K562 (cell line): ENCODE results near the gene MCCD1. TPM values are rescaled to one million over a fixed set of nuclear protein-coding genes. Genes with fewer than 3 reads are reported as not detected.
A peak's percentile ranks its signal among the peaks of the same experiment; 100 is the strongest.

Experiments
- ATF1 ChIP-seq, 2 experiments: fragments of 450-650 bp in 1 of 2; IDR thresholded peaks; 2 replicates each; pipeline ENCODE4 v1.6.1; 2016; ENCODE audit warnings: missing compliant biosample characterization in 1 of 2, missing genetic modification characterization in 1 of 2
- DPF2 ChIP-seq: fragments of 450-650 bp; IDR thresholded peaks from 2 replicates; pipeline ENCODE4 v1.6.1; 2016
- FOXA1 ChIP-seq: fragments of 450-650 bp; IDR thresholded peaks from 2 replicates; pipeline ENCODE4 v1.6.1; 2016; ENCODE audit warnings: mild to moderate bottlenecking, borderline replicate concordance
- GTF2E2 ChIP-seq: fragments of 200-800 bp; sonication (Bioruptor generic); IDR thresholded peaks from 2 replicates; pipeline ENCODE4 v1.6.1; 2016; ENCODE audit warnings: missing genetic modification characterization, missing compliant biosample characterization
- HMG20B ChIP-seq: fragments of 250-450 bp; sonication (Bioruptor Pico); IDR thresholded peaks from 2 replicates; pipeline ENCODE4 v1.5.0; 2021; ENCODE audit warnings: mild to moderate bottlenecking
- IFI16 ChIP-seq: fragments of 250-450 bp; sonication (Bioruptor Pico); IDR thresholded peaks from 2 replicates; pipeline ENCODE4 v2.1.2; 2022; ENCODE audit warnings: mild to moderate bottlenecking, inconsistent platforms
- ILF3 ChIP-seq: fragments of 450-650 bp; IDR thresholded peaks from 2 replicates; pipeline ENCODE4 v1.6.1; 2018; ENCODE audit warnings: antibody characterized with exemption, mild to moderate bottlenecking, moderate library complexity, borderline replicate concordance
- KDM1A ChIP-seq, 2 experiments: fragments of 450-650 bp; IDR thresholded peaks; 2 replicates each; pipeline ENCODE4 v1.6.1; 2016; ENCODE audit warnings: mild to moderate bottlenecking in 2 of 2
- KDM4B ChIP-seq, 2 experiments: fragments of 450-650 bp in 1 of 2; sonication (generic) in 1 of 2; IDR thresholded peaks; 2 replicates each; pipeline ENCODE4 v1.6.1; 2016 to 2017; ENCODE audit warnings: borderline replicate concordance in 2 of 2, antibody characterized with exemption in 1 of 2, low read depth in 1 of 2, mild to moderate bottlenecking in 1 of 2
- POLR2B ChIP-seq: fragments of 450-650 bp; IDR thresholded peaks from 2 replicates; pipeline ENCODE4 v1.6.1; 2018; ENCODE audit warnings: low read depth; ENCODE audit not compliant: partially characterized antibody
- SNIP1 ChIP-seq: fragments of 450-650 bp; IDR thresholded peaks from 2 replicates; pipeline ENCODE4 v1.7.1; 2017; ENCODE audit warnings: low read depth, mild to moderate bottlenecking
- SRSF9 ChIP-seq: fragments of 200-400 bp; formaldehyde crosslinking; IDR thresholded peaks from 2 replicates; pipeline ENCODE4 v1.6.1; 2017; ENCODE audit warnings: low read depth, low read length, borderline replicate concordance
- ZNF121 ChIP-seq: sonication (generic); formaldehyde crosslinking; conservative IDR thresholded peaks from 2 replicates; pipeline ENCODE4 v1.8.0; 2022; ENCODE audit warnings: missing genetic modification reagents
- ZNF133 ChIP-seq: fragments of 250-450 bp; sonication (Bioruptor Pico); IDR thresholded peaks from 2 replicates; pipeline ENCODE4 v1.4.0; 2020; ENCODE audit warnings: mild to moderate bottlenecking
- ZNF174 ChIP-seq: fragments of 250-450 bp; sonication (Bioruptor Pico); IDR thresholded peaks from 2 replicates; pipeline ENCODE4 v1.4.0; 2020; ENCODE audit warnings: mild to moderate bottlenecking
- ZNF232 ChIP-seq: sonication (generic); formaldehyde crosslinking; IDR thresholded peaks from 2 replicates; pipeline ENCODE4 v1.8.0; 2022; ENCODE audit warnings: mild to moderate bottlenecking, missing genetic modification reagents
- ZNF24 ChIP-seq: fragments of 450-650 bp; IDR thresholded peaks from 2 replicates; pipeline ENCODE4 v1.6.1; 2016
- ZNF277 ChIP-seq: fragments of 250-450 bp; sonication (Bioruptor Pico); IDR thresholded peaks from 2 replicates; pipeline ENCODE4 v1.8.0; 2022; ENCODE audit warnings: inconsistent platforms, mild to moderate bottlenecking, moderate library complexity, borderline replicate concordance
- ZNF668 ChIP-seq: fragments of 250-450 bp; sonication (Bioruptor Pico); IDR thresholded peaks from 2 replicates; pipeline ENCODE4 v1.8.0; 2022; ENCODE audit warnings: mild to moderate bottlenecking, inconsistent platforms
- ZNF778 ChIP-seq: fragments of 450-650 bp; formaldehyde crosslinking; IDR thresholded peaks from 2 replicates; pipeline ENCODE4 v1.4.0; 2020; ENCODE audit warnings: mild to moderate bottlenecking, moderate library complexity
- polyA plus RNA-seq, 8 experiments: library from polyadenylated mRNA; depleted of rRNA in 4 of 8; stranded (reverse) in 5 of 8; unstranded in 3 of 8; fragments of >200 nt; fragmentation: Nextera tagmentation in 2 of 8; fragmentation: Illumina TruSeq in 1 of 8; extraction: Ambion mirVana in 2 of 8; extraction: Trizol in 1 of 8; gene quantifications; 2 replicates each; pipeline versions ENCODE4 v1.2.1 to v1.2.3, GENCODE V29; 2011 to 2014; ENCODE audit warnings: inconsistent platforms in 1 of 8, missing spikeins in 1 of 8
- total RNA-seq, 7 experiments: library from RNA; depleted of rRNA in 6 of 7; stranded (reverse); fragments of >200 nt in 6 of 7; fragmentation: Illumina TruSeq in 2 of 7; extraction: Trizol in 2 of 7; gene quantifications; 2 replicates each; pipeline versions ENCODE4 v1.2.1 to v1.2.3, GENCODE V29; 2011 to 2021; ENCODE audit warnings: low replicate concordance in 1 of 7
- TF ChIP-seq, protein P1 (sequence below): sonication (generic); formaldehyde crosslinking; IDR thresholded peaks from 2 replicates; pipeline ENCODE4 v1.8.0; 2023; ENCODE audit warnings: missing genetic modification reagents, mild to moderate bottlenecking, borderline replicate concordance
- TF ChIP-seq, protein P2 (sequence below): sonication (generic); formaldehyde crosslinking; IDR thresholded peaks from 2 replicates; pipeline ENCODE4 v1.8.1; 2023; ENCODE audit warnings: mild to moderate bottlenecking, missing genetic modification reagents

MCCD1 gene
- total and polyA plus RNA-seq, 9 of the 15 experiments (the other 6 are each of a cell fraction or from before 2014, with no cell fraction given), result not detected

- no peak for TF ChIP-seq KDM4B (IDR thresholded peaks at IDR 0.05; ENCODE audit: borderline replicate concordance in 2 of 2, low read depth in 1 of 2)
- TF ChIP-seq ZNF133 (CRISPR knock-in tag), result no peak
- TF ChIP-seq ZNF174 (CRISPR knock-in tag), result no peak
- no peak for TF ChIP-seq FOXA1
- TF ChIP-seq DPF2, result peak; percentile 78
- no peak for TF ChIP-seq ZNF232 (CRISPR knock-in tag)
- TF ChIP-seq ZNF668, result no peak
- TF ChIP-seq IFI16 (CRISPR knock-in tag), result no peak
- no peak for TF ChIP-seq ILF3
- peak in 1 of 2 experiments; percentile 38; a peak in 1 of 4 replicates for TF ChIP-seq KDM1A (IDR thresholded peaks at IDR 0.05)
- TF ChIP-seq GTF2E2 (tag), result no peak
- TF ChIP-seq, protein P1, sequence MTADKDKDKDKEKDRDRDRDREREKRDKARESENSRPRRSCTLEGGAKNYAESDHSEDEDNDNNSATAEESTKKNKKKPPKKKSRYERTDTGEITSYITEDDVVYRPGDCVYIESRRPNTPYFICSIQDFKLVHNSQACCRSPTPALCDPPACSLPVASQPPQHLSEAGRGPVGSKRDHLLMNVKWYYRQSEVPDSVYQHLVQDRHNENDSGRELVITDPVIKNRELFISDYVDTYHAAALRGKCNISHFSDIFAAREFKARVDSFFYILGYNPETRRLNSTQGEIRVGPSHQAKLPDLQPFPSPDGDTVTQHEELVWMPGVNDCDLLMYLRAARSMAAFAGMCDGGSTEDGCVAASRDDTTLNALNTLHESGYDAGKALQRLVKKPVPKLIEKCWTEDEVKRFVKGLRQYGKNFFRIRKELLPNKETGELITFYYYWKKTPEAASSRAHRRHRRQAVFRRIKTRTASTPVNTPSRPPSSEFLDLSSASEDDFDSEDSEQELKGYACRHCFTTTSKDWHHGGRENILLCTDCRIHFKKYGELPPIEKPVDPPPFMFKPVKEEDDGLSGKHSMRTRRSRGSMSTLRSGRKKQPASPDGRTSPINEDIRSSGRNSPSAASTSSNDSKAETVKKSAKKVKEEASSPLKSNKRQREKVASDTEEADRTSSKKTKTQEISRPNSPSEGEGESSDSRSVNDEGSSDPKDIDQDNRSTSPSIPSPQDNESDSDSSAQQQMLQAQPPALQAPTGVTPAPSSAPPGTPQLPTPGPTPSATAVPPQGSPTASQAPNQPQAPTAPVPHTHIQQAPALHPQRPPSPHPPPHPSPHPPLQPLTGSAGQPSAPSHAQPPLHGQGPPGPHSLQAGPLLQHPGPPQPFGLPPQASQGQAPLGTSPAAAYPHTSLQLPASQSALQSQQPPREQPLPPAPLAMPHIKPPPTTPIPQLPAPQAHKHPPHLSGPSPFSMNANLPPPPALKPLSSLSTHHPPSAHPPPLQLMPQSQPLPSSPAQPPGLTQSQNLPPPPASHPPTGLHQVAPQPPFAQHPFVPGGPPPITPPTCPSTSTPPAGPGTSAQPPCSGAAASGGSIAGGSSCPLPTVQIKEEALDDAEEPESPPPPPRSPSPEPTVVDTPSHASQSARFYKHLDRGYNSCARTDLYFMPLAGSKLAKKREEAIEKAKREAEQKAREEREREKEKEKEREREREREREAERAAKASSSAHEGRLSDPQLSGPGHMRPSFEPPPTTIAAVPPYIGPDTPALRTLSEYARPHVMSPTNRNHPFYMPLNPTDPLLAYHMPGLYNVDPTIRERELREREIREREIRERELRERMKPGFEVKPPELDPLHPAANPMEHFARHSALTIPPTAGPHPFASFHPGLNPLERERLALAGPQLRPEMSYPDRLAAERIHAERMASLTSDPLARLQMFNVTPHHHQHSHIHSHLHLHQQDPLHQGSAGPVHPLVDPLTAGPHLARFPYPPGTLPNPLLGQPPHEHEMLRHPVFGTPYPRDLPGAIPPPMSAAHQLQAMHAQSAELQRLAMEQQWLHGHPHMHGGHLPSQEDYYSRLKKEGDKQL (CRISPR knock-in tag), result no peak
- TF ChIP-seq POLR2B, result no peak
- TF ChIP-seq, protein P2, sequence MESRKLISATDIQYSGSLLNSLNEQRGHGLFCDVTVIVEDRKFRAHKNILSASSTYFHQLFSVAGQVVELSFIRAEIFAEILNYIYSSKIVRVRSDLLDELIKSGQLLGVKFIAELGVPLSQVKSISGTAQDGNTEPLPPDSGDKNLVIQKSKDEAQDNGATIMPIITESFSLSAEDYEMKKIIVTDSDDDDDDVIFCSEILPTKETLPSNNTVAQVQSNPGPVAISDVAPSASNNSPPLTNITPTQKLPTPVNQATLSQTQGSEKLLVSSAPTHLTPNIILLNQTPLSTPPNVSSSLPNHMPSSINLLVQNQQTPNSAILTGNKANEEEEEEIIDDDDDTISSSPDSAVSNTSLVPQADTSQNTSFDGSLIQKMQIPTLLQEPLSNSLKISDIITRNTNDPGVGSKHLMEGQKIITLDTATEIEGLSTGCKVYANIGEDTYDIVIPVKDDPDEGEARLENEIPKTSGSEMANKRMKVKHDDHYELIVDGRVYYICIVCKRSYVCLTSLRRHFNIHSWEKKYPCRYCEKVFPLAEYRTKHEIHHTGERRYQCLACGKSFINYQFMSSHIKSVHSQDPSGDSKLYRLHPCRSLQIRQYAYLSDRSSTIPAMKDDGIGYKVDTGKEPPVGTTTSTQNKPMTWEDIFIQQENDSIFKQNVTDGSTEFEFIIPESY (CRISPR knock-in tag), result no peak
- no peak for TF ChIP-seq ZNF277 (CRISPR knock-in tag)
- TF ChIP-seq ZNF121 (CRISPR knock-in tag), result no peak
- TF ChIP-seq ZNF778 (CRISPR knock-in tag), result no peak
- no peak for TF ChIP-seq SRSF9
- TF ChIP-seq SNIP1, result no peak
- TF ChIP-seq HMG20B (CRISPR knock-in tag), result no peak
- TF ChIP-seq ZNF24, result no peak
- no peak for TF ChIP-seq ATF1 (CRISPR knock-in tag; IDR thresholded peaks at IDR 0.05)
- TF ChIP-seq ATF1 (tag; IDR thresholded peaks at IDR 0.05), result peak; percentile 36; the same call in 1 of the 2 replicates
Observed at GRCh38 chr6:31490115-31490873, 38.5 kb upstream of the MCCD1 start (continued).
